Heart left ventricle (tissue), 13 donors: ENCODE data around the gene TAF4.

Experiments used
- POLR2A ChIP-seq, 2 donors: fragments of 450-650 bp; IDR thresholded peaks; one replicate each; pipeline ENCODE4 v1.6.1; 2017; ENCODE audit warnings: antibody characterized with exemption in 2 of 2, mild to moderate bottlenecking in 2 of 2, moderate library complexity in 2 of 2
- TF ChIP-seq, protein P1 (sequence below), 12 donors: fragments of 200-600 bp; sonication (generic) in 4 of 12; IDR thresholded peaks; one replicate each; pipeline versions ENCODE4 v1.5.0 to v1.8.0; 2018 to 2022; ENCODE audit warnings: antibody characterized with exemption in 12 of 12, mild to moderate bottlenecking in 5 of 12
- donor health status: ischemic (EF 13 %, LVEDD 7.1; RV severe dilation, severe dysfunction).
- donor health status: DM: no; HTN: yes; CAD: no.
- donor health status: DM: no; HTN: no; CAD: no.
- donor health status: ischemic (EF 25% LVEDD 6.9; RV normal size, moderate dysfunction).
- donor health status: ischemic (EF 25% LVEDD 5.7; RV mildly dilated, moderate dysfunction).
- donor health status: ischemic (EF 35%, LVEDD 5.7; RV mildly dilated, moderate dysfunction).
- donor health status: nonischemic (EF 11% LVEDD 7.7; RV severe dilation, severe dysfunction).
- donor health status: DM: yes; HTN: yes; CAD: no.
- donor health status: PGD.
- donor health status: ischemic (EF 29% LVEDD 5.4; RV normal size, mild dysfunction).
- donor health status: nonischemic (EF 23%, LVEDD 6.1; RV moderate dilation, normal function).

DNA sequence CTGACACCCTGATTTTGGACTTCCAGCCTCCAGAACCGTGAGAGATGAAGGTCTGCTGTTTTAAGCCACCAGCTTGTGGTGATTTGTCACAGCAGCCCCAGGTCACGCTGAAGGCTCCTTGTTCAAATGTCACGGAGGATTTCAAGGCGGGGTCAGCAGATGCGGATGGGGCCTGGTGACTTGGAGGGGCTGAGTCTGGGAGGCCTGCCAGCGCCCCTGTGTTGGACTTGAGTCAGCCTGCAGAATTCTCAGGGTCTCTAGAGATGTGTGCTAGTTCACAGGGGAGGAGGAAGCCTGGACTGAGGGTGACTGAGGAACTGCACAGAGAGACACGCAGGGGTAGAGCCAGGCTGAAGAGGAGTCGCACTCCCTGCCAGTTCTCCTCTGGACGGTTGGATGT lies 19.5 kb upstream of the TAF4 start:
- TF ChIP-seq, protein P1, sequence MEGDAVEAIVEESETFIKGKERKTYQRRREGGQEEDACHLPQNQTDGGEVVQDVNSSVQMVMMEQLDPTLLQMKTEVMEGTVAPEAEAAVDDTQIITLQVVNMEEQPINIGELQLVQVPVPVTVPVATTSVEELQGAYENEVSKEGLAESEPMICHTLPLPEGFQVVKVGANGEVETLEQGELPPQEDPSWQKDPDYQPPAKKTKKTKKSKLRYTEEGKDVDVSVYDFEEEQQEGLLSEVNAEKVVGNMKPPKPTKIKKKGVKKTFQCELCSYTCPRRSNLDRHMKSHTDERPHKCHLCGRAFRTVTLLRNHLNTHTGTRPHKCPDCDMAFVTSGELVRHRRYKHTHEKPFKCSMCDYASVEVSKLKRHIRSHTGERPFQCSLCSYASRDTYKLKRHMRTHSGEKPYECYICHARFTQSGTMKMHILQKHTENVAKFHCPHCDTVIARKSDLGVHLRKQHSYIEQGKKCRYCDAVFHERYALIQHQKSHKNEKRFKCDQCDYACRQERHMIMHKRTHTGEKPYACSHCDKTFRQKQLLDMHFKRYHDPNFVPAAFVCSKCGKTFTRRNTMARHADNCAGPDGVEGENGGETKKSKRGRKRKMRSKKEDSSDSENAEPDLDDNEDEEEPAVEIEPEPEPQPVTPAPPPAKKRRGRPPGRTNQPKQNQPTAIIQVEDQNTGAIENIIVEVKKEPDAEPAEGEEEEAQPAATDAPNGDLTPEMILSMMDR (IDR thresholded peaks at IDR 0.05): no peak
- TF ChIP-seq POLR2A (IDR thresholded peaks at IDR 0.05): no peak
